Peyer's patch (tissue), 4 donors: ENCODE results near the gene SOCS4.

ENCODE experiments used
- CTCF ChIP-seq, 6 experiments: fragments of 450-650 bp in 4 of 6; fragments of 200-600 bp in 2 of 6; sonication (generic) in 1 of 6; IDR thresholded peaks; one replicate each; pipeline ENCODE4 v1.5.1; 2017 to 2019; ENCODE audit warnings: antibody characterized with exemption in 6 of 6, mild to moderate bottlenecking in 3 of 6, moderate library complexity in 1 of 6
- POLR2A ChIP-seq, 2 donors: fragments of 450-650 bp; IDR thresholded peaks; one replicate each; pipeline ENCODE4 v1.5.1; 2017; ENCODE audit warnings: antibody characterized with exemption in 2 of 2, mild to moderate bottlenecking in 2 of 2, moderate library complexity in 2 of 2

GRCh38 chr14:54985156-54985555, 41.9 kb upstream of the SOCS4 start:
- no peak for TF ChIP-seq CTCF (IDR thresholded peaks at IDR 0.05)
- no peak for TF ChIP-seq POLR2A (IDR thresholded peaks at IDR 0.05)
